DMS153 (cell line): ENCODE data around the gene ARSK.

Source experiments
- DNase-seq: peaks from one replicate; lab custom pipeline; 2025; lab: John Stamatoyannopoulos, UW

The ARSK gene

GRCh38 chr5:95554647-95555548 is at the start of gene ARSK, which contains the start of gene SKIC3:
Gene ARSK (plus strand): TSS chr5:95555101. CDS start chr5:95555279, 178 bp downstream.
Gene SKIC3 (minus strand): TSS chr5:95554977. CDS start chr5:95547150, 7,827 bp downstream.
- peak; percentile 91 for DNase-seq

- no peak for DNase-seq
These were observed 46.4 kb upstream of the ARSK start for GRCh38 chr5:95508550-95508949.

- DNase-seq, result no peak
These were observed 43.3 kb upstream of the ARSK start for GRCh38 chr5:95511606-95512005.

- no peak for DNase-seq
These were observed 36.5 kb upstream of the ARSK start for GRCh38 chr5:95518417-95518816.

- no peak for DNase-seq
These were observed 35.8 kb upstream of the ARSK start for GRCh38 chr5:95519151-95519550.

GRCh38 chr5:95519681-95520080 is 35.2 kb upstream of the ARSK start:
- DNase-seq, result no peak

GRCh38 chr5:95520206-95520605 is 34.7 kb upstream of the ARSK start:
- DNase-seq, result no peak

- DNase-seq, result no peak
These were observed 30.5 kb upstream of the ARSK start for GRCh38 chr5:95524423-95524822.

- no peak for DNase-seq
These were observed 28.0 kb upstream of the ARSK start for GRCh38 chr5:95526871-95527270.

- no peak for DNase-seq
These were observed 26.3 kb upstream of the ARSK start for GRCh38 chr5:95528565-95528964.

- DNase-seq, result no peak
These were observed 24.5 kb upstream of the ARSK start for GRCh38 chr5:95530416-95530815.

- no peak for DNase-seq
These were observed 23.4 kb upstream of the ARSK start for GRCh38 chr5:95531491-95531890.

GRCh38 chr5:95532415-95532814 is 22.5 kb upstream of the ARSK start:
- DNase-seq, result no peak

- DNase-seq, result no peak
These were observed 21.8 kb upstream of the ARSK start for GRCh38 chr5:95533106-95533505.

- DNase-seq, result no peak
These were observed 21.1 kb upstream of the ARSK start for GRCh38 chr5:95533761-95534160.

- DNase-seq, result no peak
These were observed 17.4 kb upstream of the ARSK start for GRCh38 chr5:95537501-95537900.

- DNase-seq, result no peak
These were observed 11.7 kb upstream of the ARSK start for GRCh38 chr5:95543017-95543705.

- no peak for DNase-seq
These were observed 5.9 kb upstream of the ARSK start for GRCh38 chr5:95549030-95549429.

GRCh38 chr5:95554331-95554646 is 612 bp upstream of the ARSK start:
- no peak for DNase-seq

GRCh38 chr5:95555553-95555952 is 652 bp downstream of the ARSK start:
- no peak for DNase-seq

- no peak for DNase-seq
These were observed 2.9 kb downstream of the ARSK start for GRCh38 chr5:95557841-95558240.

- DNase-seq, result no peak
These were observed 7.4 kb downstream of the ARSK start for GRCh38 chr5:95562282-95562681.

GRCh38 chr5:95563367-95563766 is 8.5 kb downstream of the ARSK start:
- no peak for DNase-seq
